Liver (tissue), 9 donors: ENCODE results near the gene KIF4B. TPM values are rescaled to one million over a fixed set of nuclear protein-coding genes. Genes with fewer than 3 reads are reported as not detected.

Source experiments
- DNase-seq: peaks from one replicate; pipeline ENCODE4 v3.0.0-alpha.2; 2017; ENCODE audit warnings: low spot score
- H3K27ac ChIP-seq, 2 donors: one replicate each; pipeline ENCODE4 v1.7.0; 2013; ENCODE audit warnings: inconsistent platforms in 2 of 2, low read length in 2 of 2, control low read depth in 1 of 2, low read depth in 1 of 2, mild to moderate bottlenecking in 1 of 2
- H3K27me3 ChIP-seq, 4 donors: one replicate each; pipeline versions ENCODE4 v1.6.1 to v1.7.0; 2013; ENCODE audit warnings: low read length in 3 of 4, inconsistent platforms in 1 of 4, mild to moderate bottlenecking in 1 of 4, moderate library complexity in 1 of 4; ENCODE audit not compliant: control insufficient read depth in 4 of 4, insufficient read depth in 4 of 4
- H3K36me3 ChIP-seq, 4 donors: one replicate each; pipeline versions ENCODE4 v1.6.1 to v1.7.0; 2013; ENCODE audit warnings: low read length in 3 of 4, mild to moderate bottlenecking in 3 of 4, low read depth in 1 of 4, moderate library complexity in 1 of 4; ENCODE audit not compliant: control insufficient read depth in 4 of 4, insufficient read depth in 3 of 4
- H3K4me1 ChIP-seq, 4 donors: one replicate each; pipeline versions ENCODE4 v1.6.1 to v1.7.0; 2013; ENCODE audit warnings: low read length in 3 of 4, mild to moderate bottlenecking in 3 of 4, moderate library complexity in 1 of 4; ENCODE audit not compliant: control insufficient read depth in 4 of 4, insufficient read depth in 4 of 4
- H3K4me3 ChIP-seq, 3 donors: one replicate each; pipeline versions ENCODE4 v1.6.1 to v1.7.0; 2013; ENCODE audit warnings: low read length in 3 of 3, control low read depth in 1 of 3, low read depth in 1 of 3, mild to moderate bottlenecking in 1 of 3
- H3K9ac ChIP-seq, 2 donors: one replicate each; pipeline ENCODE4 v1.7.0; 2013; ENCODE audit warnings: low read length in 2 of 2, mild to moderate bottlenecking in 2 of 2, moderate library complexity in 2 of 2, control low read depth in 1 of 2, low read depth in 1 of 2
- H3K9me3 ChIP-seq, 4 donors: one replicate each; pipeline versions ENCODE4 v1.6.1 to v1.7.0; 2013; ENCODE audit warnings: low read length in 3 of 4; ENCODE audit not compliant: control insufficient read depth in 4 of 4
- ATF3 ChIP-seq: IDR thresholded peaks from 2 replicates; pipeline ENCODE4 v1.6.1; 2016; ENCODE audit warnings: antibody characterized with exemption
- FOXA1 ChIP-seq: IDR thresholded peaks from 2 replicates; pipeline ENCODE4 v1.6.1; 2016; ENCODE audit warnings: antibody characterized with exemption
- HNF4A ChIP-seq, 2 donors: conservative IDR thresholded peaks; 2 replicates each; pipeline ENCODE4 v1.6.1; 2016; ENCODE audit warnings: antibody characterized with exemption in 2 of 2, mild to moderate bottlenecking in 2 of 2
- HNF4G ChIP-seq: IDR thresholded peaks from 2 replicates; pipeline ENCODE4 v1.6.1; 2016; ENCODE audit warnings: antibody characterized with exemption
- JUND ChIP-seq, 2 donors: IDR thresholded peaks; 2 replicates each; pipeline ENCODE4 v1.6.1; 2016; ENCODE audit warnings: antibody characterized with exemption in 2 of 2
- MAX ChIP-seq: IDR thresholded peaks from 2 replicates; pipeline ENCODE4 v1.6.1; 2016; ENCODE audit warnings: antibody characterized with exemption
- NR2F2 ChIP-seq: IDR thresholded peaks from 2 replicates; pipeline ENCODE4 v1.6.1; 2016; ENCODE audit warnings: antibody characterized with exemption
- REST ChIP-seq: IDR thresholded peaks from 2 replicates; pipeline ENCODE4 v1.6.1; 2016; ENCODE audit warnings: antibody characterized with exemption, mild to moderate bottlenecking
- SP1 ChIP-seq: IDR thresholded peaks from 2 replicates; pipeline ENCODE4 v1.6.1; 2018; ENCODE audit warnings: antibody characterized with exemption, mild to moderate bottlenecking
- YY1 ChIP-seq: IDR thresholded peaks from 2 replicates; pipeline ENCODE4 v1.6.1; 2016; ENCODE audit warnings: antibody characterized with exemption, mild to moderate bottlenecking
- ZBTB33 ChIP-seq: IDR thresholded peaks from 2 replicates; pipeline ENCODE4 v1.6.1; 2016; ENCODE audit warnings: antibody characterized with exemption
- WGBS: extraction: QIAGEN DNeasy Blood & Tissue Kit; methylation state at CpG from one replicate; pipeline ENCODE4 v1.1.7; 2013; 5-methylcytosine and 5-hydroxymethylcytosine counted together
- polyA plus RNA-seq, 2 donors: library from polyadenylated mRNA; stranded (reverse) in 1 of 2; unstranded in 1 of 2; fragments of 200-250 nt in 1 of 2; fragments of >200 nt in 1 of 2; fragmentation: Nextera tagmentation in 1 of 2; extraction: Ambion mirVana in 1 of 2; gene quantifications; one replicate each; pipeline versions ENCODE4 v1.2.1 to v1.2.3, GENCODE V29; 2013 to 2015
- total RNA-seq, 2 donors: library from RNA; depleted of rRNA; stranded (reverse); fragments of >200 nt; gene quantifications; one replicate each; pipeline ENCODE4 v1.2.3, GENCODE V29; 2014
- donor health status: healthy.
- donor health status: healthy.
- donor health status: healthy.
- donor health status: healthy.
- donor health status: healthy.

KIF4B gene
- total and polyA plus RNA-seq, 4 donors: 0.05 to 0.17 TPM; not detected in 2

- H3K4me3 ChIP-seq: no peak overlapping the region
- H3K27ac ChIP-seq: no peak overlapping the region
- 90% methylated on average over 4 of the region's 4 CpGs for WGBS
- H3K9me3 ChIP-seq: no peaks in the 10 kb centered on the region
- no peak for DNase-seq
- peaks cover 0 to 2% (median 0%) of the 10 kb centered on the region in 4 donors for H3K27me3 ChIP-seq
- no peaks in the 10 kb centered on the region for H3K36me3 ChIP-seq
- no peak for TF ChIP-seq HNF4A (conservative IDR thresholded peaks at IDR 0.05)
- no peak for TF ChIP-seq ZBTB33
- TF ChIP-seq REST: no peak
- TF ChIP-seq JUND (IDR thresholded peaks at IDR 0.05): no peak
- TF ChIP-seq FOXA1: no peak
- TF ChIP-seq NR2F2: no peak
- TF ChIP-seq YY1: no peak
- no peak for TF ChIP-seq HNF4G
- no peak for TF ChIP-seq SP1
- no peak overlapping the region for H3K9ac ChIP-seq
- peaks cover 0 to 2% (median 0%) of the 10 kb centered on the region in 4 donors for H3K4me1 ChIP-seq
Measured at GRCh38 chr5:155052532-155052931, 39.0 kb downstream of the KIF4B start.

DNA sequence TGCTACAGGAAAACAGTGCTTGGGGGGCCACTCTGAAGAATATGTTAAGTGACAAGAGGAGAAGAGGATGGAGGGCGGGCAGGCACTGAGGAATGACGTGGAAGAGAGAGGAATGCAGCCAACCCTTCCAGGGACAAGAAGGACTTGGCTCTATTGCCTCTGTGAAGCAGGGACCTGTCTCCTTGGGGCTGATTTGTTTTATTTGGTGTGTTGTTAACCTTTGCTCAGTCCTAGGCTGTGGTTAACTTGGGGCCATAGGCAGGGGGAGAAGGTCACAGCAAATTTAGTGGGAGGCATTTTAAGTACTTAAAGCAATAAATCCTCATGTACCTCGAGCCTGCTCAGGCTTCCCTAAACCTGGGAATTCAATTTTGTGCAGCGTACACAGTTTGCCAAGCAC is 39.9 kb downstream of the KIF4B start:
- Histone ChIP-seq H3K36me3 (no peaks in the 10 kb centered on the region), H3K4me3 (no peak overlapping the region), H3K27me3 (peaks cover 0 to 2% (median 0%) of the 10 kb centered on the region in 4 donors), H3K4me1 (peaks cover 0 to 2% (median 0%) of the 10 kb centered on the region in 4 donors), H3K27ac (no peak overlapping the region), H3K9me3 (no peaks in the 10 kb centered on the region), H3K9ac (no peak overlapping the region)
- no peak for DNase-seq
- TF ChIP-seq ATF3 (no peak), HNF4G (no peak), FOXA1 (no peak), REST (no peak), NR2F2 (no peak), YY1 (no peak), MAX (no peak)
- WGBS: 52% methylated on average over 4 of the region's 4 CpGs
